GM12878 (cell line): Measurements from ENCODE around the gene SFI1. TPM values are rescaled to one million over a fixed set of nuclear protein-coding genes. Genes with fewer than 3 reads are reported as not detected.

Source experiments
- BCL11A ChIP-seq: IDR thresholded peaks from 2 replicates; pipeline ENCODE4 v1.6.1; 2011; ENCODE audit warnings: low read depth, low read length
- CREB1 ChIP-seq: IDR thresholded peaks from 2 replicates; pipeline ENCODE4 v1.6.1; 2012; ENCODE audit warnings: low read depth, mild to moderate bottlenecking, inconsistent platforms
- JUNB ChIP-seq: IDR thresholded peaks from 2 replicates; pipeline ENCODE4 v1.6.1; 2016; ENCODE audit warnings: antibody characterized with exemption, mild to moderate bottlenecking
- POLR2A ChIP-seq: IDR thresholded peaks from 2 replicates; pipeline ENCODE4 v1.6.1; 2011; ENCODE audit warnings: low read depth, mild to moderate bottlenecking, low read length
- RFX5 ChIP-seq: IDR thresholded peaks from 2 replicates; pipeline ENCODE4 v1.6.1; 2011; ENCODE audit warnings: low read depth, low read length, improper control_type of control experiment
- SMARCA5 ChIP-seq: fragments of 450-650 bp; IDR thresholded peaks from 2 replicates; pipeline ENCODE4 v1.6.1; 2017; ENCODE audit warnings: mild to moderate bottlenecking
- microRNA-seq: library from miRNA; unstranded; fragments of <30 nt; microRNA quantifications from one replicate; pipeline ENCODE4, GENCODE V29; 2018
- polyA plus RNA-seq, 11 experiments: library from polyadenylated mRNA; depleted of rRNA in 4 of 11; unstranded in 6 of 11; stranded (reverse) in 5 of 11; fragments of >200 nt; fragmentation: Nextera tagmentation in 4 of 11; fragmentation: Illumina TruSeq in 1 of 11; extraction: Ambion mirVana in 4 of 11; extraction: Trizol in 1 of 11; gene quantifications; 1 replicate in 1 of 11; 2 replicates in 10 of 11; pipeline versions ENCODE4 v1.2.1 to v1.2.3, GENCODE V29; 2011 to 2016; ENCODE audit warnings: inconsistent platforms in 2 of 11, missing spikeins in 2 of 11, low read depth in 1 of 11
- small RNA-seq: library from RNA; depleted of rRNA; stranded (forward); fragments of <200 nt; gene quantifications from one replicate; pipeline ENCODE3, GENCODE V24; 2014
- total RNA-seq, 4 experiments: library from RNA; depleted of rRNA in 3 of 4; stranded (reverse); fragments of >200 nt in 3 of 4; fragmentation: Illumina TruSeq in 1 of 4; extraction: Trizol in 1 of 4; gene quantifications; 2 replicates each; pipeline versions ENCODE4 v1.2.1 to v1.2.3, GENCODE V29; 2013 to 2021
- TF ChIP-seq, protein P1 (sequence below): IDR thresholded peaks from 2 replicates; pipeline ENCODE4 v1.6.1; 2012; ENCODE audit warnings: low read depth, low read length, improper control_type of control experiment
- TF ChIP-seq, protein P2 (sequence below), 3 experiments: IDR thresholded peaks in 2 of 3; conservative IDR thresholded peaks in 1 of 3; 2 replicates each; pipeline ENCODE4 v1.5.1; 2011; ENCODE audit warnings: low read depth in 3 of 3, low read length in 3 of 3, mild to moderate bottlenecking in 3 of 3, control low read depth in 2 of 3, moderate library complexity in 2 of 3, inconsistent platforms in 1 of 3, mixed read lengths in 1 of 3; ENCODE audit not compliant: control insufficient read depth in 2 of 3, insufficient read depth in 1 of 3; ENCODE audit errors: extremely low read depth in 1 of 3

The SFI1 gene
- total and polyA plus RNA-seq, 10 of the 15 experiments (the other 5 are each of a cell fraction or from before 2014, with no cell fraction given): 6.3 to 70.1 (median 30.4) TPM

GRCh38 chr22:31662668-31663037 is 166.3 kb downstream of the SFI1 start (continued):
- TF ChIP-seq, protein P1, sequence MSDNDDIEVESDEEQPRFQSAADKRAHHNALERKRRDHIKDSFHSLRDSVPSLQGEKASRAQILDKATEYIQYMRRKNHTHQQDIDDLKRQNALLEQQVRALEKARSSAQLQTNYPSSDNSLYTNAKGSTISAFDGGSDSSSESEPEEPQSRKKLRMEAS: no peak
- TF ChIP-seq CREB1 (no peak), BCL11A (no peak), SMARCA5 (no peak), JUNB (no peak), RFX5 (no peak), POLR2A (no peak)
- TF ChIP-seq, protein P2, sequence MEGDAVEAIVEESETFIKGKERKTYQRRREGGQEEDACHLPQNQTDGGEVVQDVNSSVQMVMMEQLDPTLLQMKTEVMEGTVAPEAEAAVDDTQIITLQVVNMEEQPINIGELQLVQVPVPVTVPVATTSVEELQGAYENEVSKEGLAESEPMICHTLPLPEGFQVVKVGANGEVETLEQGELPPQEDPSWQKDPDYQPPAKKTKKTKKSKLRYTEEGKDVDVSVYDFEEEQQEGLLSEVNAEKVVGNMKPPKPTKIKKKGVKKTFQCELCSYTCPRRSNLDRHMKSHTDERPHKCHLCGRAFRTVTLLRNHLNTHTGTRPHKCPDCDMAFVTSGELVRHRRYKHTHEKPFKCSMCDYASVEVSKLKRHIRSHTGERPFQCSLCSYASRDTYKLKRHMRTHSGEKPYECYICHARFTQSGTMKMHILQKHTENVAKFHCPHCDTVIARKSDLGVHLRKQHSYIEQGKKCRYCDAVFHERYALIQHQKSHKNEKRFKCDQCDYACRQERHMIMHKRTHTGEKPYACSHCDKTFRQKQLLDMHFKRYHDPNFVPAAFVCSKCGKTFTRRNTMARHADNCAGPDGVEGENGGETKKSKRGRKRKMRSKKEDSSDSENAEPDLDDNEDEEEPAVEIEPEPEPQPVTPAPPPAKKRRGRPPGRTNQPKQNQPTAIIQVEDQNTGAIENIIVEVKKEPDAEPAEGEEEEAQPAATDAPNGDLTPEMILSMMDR (IDR thresholded peaks at IDR 0.05 in 2 of 3, conservative IDR thresholded peaks at IDR 0.05 in 1 of 3; ENCODE audit: control insufficient read depth in 2 of 3, extremely low read depth in 1 of 3, insufficient read depth in 1 of 3, low read depth in 3 of 3, low read length in 3 of 3): no peak

Small RNA genes lying within 50 kb of the gene (microRNA-seq; reads per million reads assigned to microRNA genes)
- 0.56 reads per million for gene MIR7109

Small RNA genes lying within 50 kb of the gene (small RNA-seq; reads per million reads assigned to genes)
- not detected for gene AL096701.2
- not detected for gene RNU6-28P

Other genes with a start within 250 kb of the SFI1 start
- gene PIK3IP1, start 204.0 kb upstream of the SFI1 start, total RNA-seq (2014; rRNA removed): 3.4 and 3.6 TPM in 2 replicates
- gene PIK3IP1, start 204.0 kb upstream of the SFI1 start, total RNA-seq (2014; rRNA removed; fragmentation: Illumina TruSeq; extraction: Trizol): 2.3 and 2.6 TPM in 2 replicates
- 3.8 and 4.1 TPM in 2 replicates for gene PIK3IP1, start 204.0 kb upstream of the SFI1 start, total RNA-seq (2021)
- 5.6 and 6.5 TPM in 2 replicates for gene PIK3IP1, start 204.0 kb upstream of the SFI1 start, polyA plus RNA-seq (2011; rRNA removed)
- gene PIK3IP1, start 204.0 kb upstream of the SFI1 start, polyA plus RNA-seq (2014; fragmentation: Illumina TruSeq; extraction: Trizol): 1.2 and 2.4 TPM in 2 replicates
- gene PIK3IP1, start 204.0 kb upstream of the SFI1 start, polyA plus RNA-seq (2014; fragmentation: Nextera tagmentation; extraction: Ambion mirVana): under 1 TPM; 0.77 to 0.80 TPM
- gene PIK3IP1, start 204.0 kb upstream of the SFI1 start, polyA plus RNA-seq (2014; rRNA removed): 2.4 and 2.9 TPM in 2 replicates
- gene PIK3IP1, start 204.0 kb upstream of the SFI1 start, polyA plus RNA-seq (2016; fragmentation: Nextera tagmentation; extraction: Ambion mirVana): 1 to 10 TPM; 3.0 to 3.1 TPM
- gene PATZ1, start 150.2 kb upstream of the SFI1 start, total RNA-seq (2014; rRNA removed): 20.4 and 22.3 TPM in 2 replicates
- gene PATZ1, start 150.2 kb upstream of the SFI1 start, total RNA-seq (2014; rRNA removed; fragmentation: Illumina TruSeq; extraction: Trizol): 12.3 and 12.5 TPM in 2 replicates
- 27.3 and 32.7 TPM in 2 replicates for gene PATZ1, start 150.2 kb upstream of the SFI1 start, total RNA-seq (2021)
- 10.6 and 15.3 TPM in 2 replicates for gene PATZ1, start 150.2 kb upstream of the SFI1 start, polyA plus RNA-seq (2011; rRNA removed)
- gene PATZ1, start 150.2 kb upstream of the SFI1 start, polyA plus RNA-seq (2014; fragmentation: Illumina TruSeq; extraction: Trizol): 14.3 and 17.3 TPM in 2 replicates
- gene PATZ1, start 150.2 kb upstream of the SFI1 start, polyA plus RNA-seq (2014; fragmentation: Nextera tagmentation; extraction: Ambion mirVana): 1 to 10 TPM; 3.6 to 4.5 TPM
- gene PATZ1, start 150.2 kb upstream of the SFI1 start, polyA plus RNA-seq (2014; rRNA removed): 17.7 and 21.2 TPM in 2 replicates
- 1 to 10 TPM; 4.4 to 5.0 TPM for gene PATZ1, start 150.2 kb upstream of the SFI1 start, polyA plus RNA-seq (2016; fragmentation: Nextera tagmentation; extraction: Ambion mirVana)
- gene DRG1, start 96.9 kb upstream of the SFI1 start, total RNA-seq (2014; rRNA removed): 61.7 and 62.3 TPM in 2 replicates
- 64.1 and 65.0 TPM in 2 replicates for gene DRG1, start 96.9 kb upstream of the SFI1 start, total RNA-seq (2014; rRNA removed; fragmentation: Illumina TruSeq; extraction: Trizol)
- 59.1 and 59.9 TPM in 2 replicates for gene DRG1, start 96.9 kb upstream of the SFI1 start, total RNA-seq (2021)
- gene DRG1, start 96.9 kb upstream of the SFI1 start, polyA plus RNA-seq (2011; rRNA removed): 87.2 and 112 TPM in 2 replicates
- gene DRG1, start 96.9 kb upstream of the SFI1 start, polyA plus RNA-seq (2014; fragmentation: Illumina TruSeq; extraction: Trizol): 84.4 and 104 TPM in 2 replicates
- 100 to 1,000 TPM; 120 to 147 TPM for gene DRG1, start 96.9 kb upstream of the SFI1 start, polyA plus RNA-seq (2014; fragmentation: Nextera tagmentation; extraction: Ambion mirVana)
- 59.7 and 71.1 TPM in 2 replicates for gene DRG1, start 96.9 kb upstream of the SFI1 start, polyA plus RNA-seq (2014; rRNA removed)
- gene DRG1, start 96.9 kb upstream of the SFI1 start, polyA plus RNA-seq (2016; fragmentation: Nextera tagmentation; extraction: Ambion mirVana): 100 to 1,000 TPM; 119 to 124 TPM
- gene EIF4ENIF1, start 6.7 kb upstream of the SFI1 start, total RNA-seq (2014; rRNA removed): 16.6 and 22.1 TPM in 2 replicates
- gene EIF4ENIF1, start 6.7 kb upstream of the SFI1 start, total RNA-seq (2014; rRNA removed; fragmentation: Illumina TruSeq; extraction: Trizol): 23.2 and 24.9 TPM in 2 replicates
- 36.5 and 37.7 TPM in 2 replicates for gene EIF4ENIF1, start 6.7 kb upstream of the SFI1 start, total RNA-seq (2021)
- 32.7 and 39.6 TPM in 2 replicates for gene EIF4ENIF1, start 6.7 kb upstream of the SFI1 start, polyA plus RNA-seq (2011; rRNA removed)
- 43.7 and 77.9 TPM in 2 replicates for gene EIF4ENIF1, start 6.7 kb upstream of the SFI1 start, polyA plus RNA-seq (2014; fragmentation: Illumina TruSeq; extraction: Trizol)
- gene EIF4ENIF1, start 6.7 kb upstream of the SFI1 start, polyA plus RNA-seq (2014; fragmentation: Nextera tagmentation; extraction: Ambion mirVana): 1 to 10 TPM; 4.4 to 7.4 TPM
- 21.8 and 30.6 TPM in 2 replicates for gene EIF4ENIF1, start 6.7 kb upstream of the SFI1 start, polyA plus RNA-seq (2014; rRNA removed)
- 10 to 100 TPM; 19.3 to 25.6 TPM for gene EIF4ENIF1, start 6.7 kb upstream of the SFI1 start, polyA plus RNA-seq (2016; fragmentation: Nextera tagmentation; extraction: Ambion mirVana)
- gene PISD, start 165.7 kb downstream of the SFI1 start, total RNA-seq (2014; rRNA removed): 41.3 and 44.7 TPM in 2 replicates
- gene PISD, start 165.7 kb downstream of the SFI1 start, total RNA-seq (2014; rRNA removed; fragmentation: Illumina TruSeq; extraction: Trizol): 24.2 and 25.8 TPM in 2 replicates
- 62.7 and 63.4 TPM in 2 replicates for gene PISD, start 165.7 kb downstream of the SFI1 start, total RNA-seq (2021)
- gene PISD, start 165.7 kb downstream of the SFI1 start, polyA plus RNA-seq (2011; rRNA removed): 22.5 and 46.8 TPM in 2 replicates
- 24.5 and 36.9 TPM in 2 replicates for gene PISD, start 165.7 kb downstream of the SFI1 start, polyA plus RNA-seq (2014; fragmentation: Illumina TruSeq; extraction: Trizol)
- gene PISD, start 165.7 kb downstream of the SFI1 start, polyA plus RNA-seq (2014; fragmentation: Nextera tagmentation; extraction: Ambion mirVana): 10 to 100 TPM; 31.1 to 44.9 TPM
- 49.1 and 51.4 TPM in 2 replicates for gene PISD, start 165.7 kb downstream of the SFI1 start, polyA plus RNA-seq (2014; rRNA removed)
- gene PISD, start 165.7 kb downstream of the SFI1 start, polyA plus RNA-seq (2016; fragmentation: Nextera tagmentation; extraction: Ambion mirVana): 10 to 100 TPM; 48.3 to 54.9 TPM